ENCODE results near the gene TARM1.
"Not testable (repeated sequence)": the region's sequence is repeated elsewhere in the genome, so short reads cannot be mapped to it uniquely, and the experiment has no call there.

TARM1 gene

DNA sequence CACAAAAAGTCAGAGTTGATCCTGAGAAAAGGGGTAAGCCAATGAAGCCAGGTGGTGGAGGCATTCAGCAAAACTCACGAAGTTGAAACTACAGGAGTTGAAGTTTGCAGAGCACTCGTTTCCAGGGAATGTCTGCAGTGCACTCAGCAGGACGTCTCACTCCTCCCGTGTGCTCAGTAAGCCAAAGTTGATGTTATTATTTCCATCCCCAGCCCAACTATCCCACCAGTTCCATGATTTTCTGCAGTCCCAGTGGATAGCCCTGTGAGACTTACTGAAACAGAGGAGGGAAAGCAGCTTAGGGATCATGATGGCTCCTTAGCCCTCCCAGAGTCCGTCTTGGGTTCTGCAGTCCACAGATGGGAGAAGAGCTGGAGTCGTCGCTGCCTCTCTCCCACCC lies at the start of gene TARM1:
Gene TARM1, minus strand, starts transcription at position 334 of the 400 bp plus-strand sequence. Its CDS starts 25 bp downstream, at position 309.
- no peak for DNase-seq

DNA sequence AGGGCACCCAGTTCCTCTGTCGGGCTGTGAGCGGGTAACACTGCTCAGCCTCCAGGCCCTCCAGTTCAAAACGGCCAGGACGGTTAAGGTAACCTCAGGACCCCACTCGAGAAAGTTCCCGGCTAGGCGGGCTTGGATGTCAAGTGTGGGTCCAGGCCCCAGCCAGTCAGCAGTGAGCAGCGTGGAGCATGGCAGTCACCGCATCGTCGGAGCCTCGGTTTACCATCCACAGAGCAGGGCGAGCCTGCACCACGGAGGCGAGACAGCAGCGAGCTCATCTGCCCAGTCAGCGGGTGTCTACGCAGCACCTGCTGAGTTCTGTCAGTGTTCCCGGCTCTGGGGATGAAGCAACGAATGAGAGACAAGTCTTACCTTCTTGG lies 48.4 kb upstream of the TARM1 start:
- DNase-seq: no peak

DNA sequence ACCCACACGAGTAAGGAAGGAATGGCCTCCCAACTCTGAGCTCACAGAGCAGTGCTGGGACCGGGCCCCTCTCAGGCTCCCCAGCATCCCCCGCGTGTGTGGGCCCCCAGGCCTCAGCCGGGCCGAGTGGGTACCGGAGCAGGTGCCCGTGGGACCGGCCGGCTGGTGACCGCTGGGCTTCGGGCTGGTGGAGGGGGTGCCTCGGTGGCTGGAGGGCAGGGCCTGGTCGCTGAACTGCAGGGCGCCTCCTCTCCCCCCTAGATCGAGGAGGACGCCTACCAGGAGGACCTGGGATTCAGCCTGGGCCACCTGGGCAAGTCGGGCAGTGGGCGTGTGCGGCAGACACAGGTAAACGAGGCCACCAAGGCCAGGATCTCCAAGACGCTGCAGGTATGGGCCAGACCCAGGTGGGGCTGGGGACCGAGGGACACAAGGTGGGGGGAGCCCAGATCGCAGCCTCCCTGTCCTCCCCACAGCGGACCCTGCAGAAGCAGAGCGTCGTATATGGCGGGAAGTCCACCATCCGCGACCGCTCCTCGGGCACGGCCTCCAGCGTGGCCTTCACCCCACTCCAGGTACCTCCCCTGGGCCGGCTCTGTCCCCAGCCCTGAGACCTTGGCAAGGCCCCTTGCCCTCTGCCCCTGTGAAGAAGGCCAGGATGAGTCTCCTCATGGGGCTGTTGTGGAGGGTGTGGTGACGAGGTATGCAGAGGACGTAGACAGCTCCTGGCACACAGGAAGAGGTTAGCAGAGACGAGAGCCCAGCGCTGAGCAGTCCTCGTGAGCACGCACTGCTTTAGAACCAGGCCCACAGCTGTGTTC lies 47.8 kb upstream of the TARM1 start:
- no peak for DNase-seq

DNA sequence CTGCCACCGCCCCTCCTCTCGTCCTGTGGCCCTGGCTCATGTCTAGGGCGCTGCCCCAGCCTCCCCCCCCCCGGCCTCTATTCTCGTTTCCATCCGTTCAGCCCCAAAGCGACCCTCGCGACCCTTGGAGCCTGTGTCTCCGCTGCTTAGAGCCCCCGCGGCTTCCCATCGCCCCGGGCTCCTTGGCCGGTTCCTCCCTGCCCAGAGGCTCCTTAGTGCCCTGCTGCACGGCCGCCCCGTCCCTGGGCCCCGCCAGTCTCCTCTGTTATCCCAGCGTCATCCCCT lies 47.2 kb upstream of the TARM1 start:
- DNase-seq: no peak

DNA sequence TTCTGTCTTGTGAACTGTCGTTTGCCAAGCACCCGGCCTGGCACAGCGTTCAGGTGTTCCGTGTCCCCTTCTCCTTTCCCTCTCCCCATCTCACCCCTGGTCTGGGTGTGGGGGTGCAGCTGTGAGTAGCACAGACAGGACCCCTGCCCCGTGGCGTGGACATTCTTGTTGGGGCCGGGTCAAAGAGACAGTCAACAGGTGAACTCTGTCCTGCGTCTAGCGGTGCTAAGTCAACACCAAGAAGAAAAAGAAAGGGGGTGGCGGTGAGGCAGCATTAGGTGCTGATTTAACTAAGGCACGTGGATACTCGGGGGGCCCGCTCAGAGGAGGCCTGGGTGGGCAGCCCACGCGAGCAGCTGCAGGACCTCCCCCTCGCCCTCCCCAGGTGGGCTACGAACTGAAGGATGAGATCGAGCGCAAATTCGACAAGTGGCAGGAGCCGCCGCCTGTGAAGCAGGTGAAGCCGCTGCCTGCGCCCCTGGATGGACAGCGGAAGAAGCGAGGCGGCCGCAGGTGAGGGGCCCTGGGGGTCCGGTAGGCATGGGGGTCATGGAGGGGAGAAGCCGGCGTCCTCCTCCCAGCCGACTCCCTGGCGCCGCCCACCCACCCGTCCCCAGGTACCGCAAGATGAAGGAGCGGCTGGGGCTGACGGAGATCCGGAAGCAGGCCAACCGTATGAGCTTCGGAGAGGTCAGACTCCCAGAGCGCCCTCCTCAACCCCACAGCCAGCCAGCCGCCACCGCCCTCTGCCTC lies 46.7 kb upstream of the TARM1 start:
- DNase-seq: no peak

DNA sequence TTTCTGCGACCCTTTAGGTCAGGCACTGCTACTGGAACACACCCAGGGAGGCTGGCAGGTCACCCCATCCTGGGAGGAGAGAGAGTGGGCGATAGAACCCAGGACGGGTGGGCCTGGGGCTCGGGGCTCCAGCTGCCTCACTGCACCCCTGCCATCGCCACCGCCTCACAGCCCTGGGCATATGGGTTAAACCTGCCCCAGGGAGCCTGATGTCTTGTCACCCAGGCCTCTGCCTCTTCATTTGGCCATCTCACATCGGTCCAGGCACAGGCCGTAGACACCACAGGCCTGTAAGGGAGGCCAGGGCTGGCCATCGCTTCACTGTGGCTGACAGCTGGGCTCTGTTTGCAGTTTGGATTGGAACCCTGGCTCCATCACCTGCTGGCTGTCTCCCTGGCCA lies 44.5 kb upstream of the TARM1 start:
- no peak for DNase-seq

DNA sequence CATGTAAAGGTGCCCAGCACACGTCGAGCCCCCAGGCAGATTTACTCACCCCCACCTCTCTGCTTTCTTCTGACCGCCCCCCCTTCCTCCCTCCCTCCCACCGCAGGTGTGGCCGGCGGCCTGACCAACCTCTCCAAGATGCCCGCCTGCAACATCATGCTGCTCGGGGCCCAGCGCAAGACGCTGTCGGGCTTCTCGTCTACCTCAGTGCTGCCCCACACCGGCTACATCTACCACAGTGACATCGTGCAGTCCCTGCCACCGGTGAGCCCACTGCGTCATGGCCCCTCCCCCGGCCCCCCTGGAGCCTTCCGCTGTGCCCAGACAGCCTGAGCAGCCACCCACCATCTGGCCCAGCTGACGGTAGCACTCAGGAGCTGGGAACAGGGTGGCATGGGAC lies 43.2 kb upstream of the TARM1 start:
- DNase-seq: no peak

DNA sequence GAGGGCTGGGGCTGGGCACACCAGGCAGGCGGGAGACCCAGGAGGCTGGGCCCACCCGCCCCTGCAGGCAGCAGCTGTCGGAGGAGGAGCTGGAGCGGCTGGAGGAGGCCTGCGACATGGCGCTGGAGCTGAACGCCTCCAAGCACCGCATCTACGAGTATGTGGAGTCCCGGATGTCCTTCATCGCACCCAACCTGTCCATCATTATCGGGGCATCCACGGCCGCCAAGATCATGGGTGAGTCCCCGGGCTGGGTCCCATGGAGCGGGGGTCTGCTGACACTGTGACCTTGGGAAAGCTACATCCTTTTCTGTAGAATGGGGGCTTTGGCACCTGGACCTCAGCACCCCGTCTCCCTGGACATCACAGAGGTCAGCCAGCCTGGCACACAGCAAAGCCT lies 42.5 kb upstream of the TARM1 start:
- DNase-seq: no peak

DNA sequence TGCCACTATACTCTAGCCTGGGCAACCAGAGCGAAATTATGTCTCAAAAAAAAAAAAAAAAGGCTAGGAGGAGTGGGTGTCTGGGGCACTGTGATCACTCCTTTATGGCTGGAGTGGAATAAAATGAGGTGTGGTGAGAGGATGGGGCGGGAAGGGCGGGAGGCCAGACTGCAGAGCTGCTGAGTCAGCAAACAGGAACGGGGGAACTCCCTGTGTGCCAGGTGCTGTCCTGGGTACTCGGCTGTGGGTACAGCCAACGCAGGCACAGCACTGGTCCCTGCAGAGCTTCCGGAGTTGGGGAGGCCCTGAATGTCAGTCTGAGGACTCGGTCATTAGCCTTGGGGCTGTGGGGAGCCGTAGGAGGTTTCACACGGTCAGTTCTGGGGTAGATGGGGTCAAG lies 40.1 kb upstream of the TARM1 start:
- DNase-seq: no peak

DNA sequence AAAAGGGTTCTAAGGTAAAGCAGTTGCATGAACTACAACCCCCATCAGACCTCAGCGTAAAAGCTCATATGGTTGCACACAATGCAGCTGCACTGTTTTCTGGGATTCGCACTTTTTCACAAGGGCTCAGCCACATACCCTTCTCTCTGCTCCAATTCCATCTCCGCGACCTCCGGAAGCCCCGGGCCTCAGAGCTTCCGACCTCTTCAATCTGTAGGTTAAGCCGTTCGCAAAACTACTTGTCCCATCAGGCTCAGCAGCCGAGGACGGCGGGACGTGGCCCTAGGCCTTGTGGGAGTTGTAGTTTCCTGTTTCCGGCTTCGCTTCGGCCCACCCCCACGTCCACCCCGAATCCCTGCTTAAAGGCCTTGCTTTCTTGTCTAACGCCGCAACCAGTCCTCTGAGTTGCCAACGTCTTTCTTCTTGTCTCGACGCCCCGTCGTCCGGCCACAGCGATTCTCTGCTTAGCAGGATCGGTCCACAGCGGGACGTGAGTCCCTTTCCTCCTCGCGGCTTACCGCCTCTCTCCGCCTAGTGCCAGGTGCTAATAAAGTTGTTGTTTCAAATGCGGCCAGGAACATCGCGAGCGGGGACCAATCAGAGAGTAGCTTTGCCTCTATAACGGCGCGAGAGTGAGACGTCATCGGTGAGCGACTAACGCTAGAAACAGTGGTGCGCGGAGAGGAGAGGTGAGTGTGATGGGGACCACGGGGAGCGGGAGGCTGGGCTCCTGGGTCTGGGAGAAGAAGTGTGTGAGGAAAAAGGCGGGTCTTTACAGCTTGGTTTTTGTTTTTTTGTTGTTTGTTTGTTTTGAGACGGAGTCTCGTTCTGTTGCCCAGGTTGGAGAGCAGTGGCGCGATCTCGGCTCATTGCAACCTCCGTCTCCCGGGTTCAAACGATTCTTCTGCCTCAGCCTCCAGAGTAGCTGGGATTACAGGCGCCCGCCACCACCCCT lies 34.2 kb upstream of the TARM1 start, which contains the start of the genes PRPF31 and TFPT:
Gene PRPF31, plus strand, starts transcription at position 646 of the 955 bp plus-strand sequence. CDS start 2,525 bp downstream, outside the sequence.
Gene TFPT, minus strand, starts transcription at position 549 of the 955 bp plus-strand sequence. Its CDS starts 388 bp downstream, at position 161.
- DNase-seq: peak; percentile 99

DNA sequence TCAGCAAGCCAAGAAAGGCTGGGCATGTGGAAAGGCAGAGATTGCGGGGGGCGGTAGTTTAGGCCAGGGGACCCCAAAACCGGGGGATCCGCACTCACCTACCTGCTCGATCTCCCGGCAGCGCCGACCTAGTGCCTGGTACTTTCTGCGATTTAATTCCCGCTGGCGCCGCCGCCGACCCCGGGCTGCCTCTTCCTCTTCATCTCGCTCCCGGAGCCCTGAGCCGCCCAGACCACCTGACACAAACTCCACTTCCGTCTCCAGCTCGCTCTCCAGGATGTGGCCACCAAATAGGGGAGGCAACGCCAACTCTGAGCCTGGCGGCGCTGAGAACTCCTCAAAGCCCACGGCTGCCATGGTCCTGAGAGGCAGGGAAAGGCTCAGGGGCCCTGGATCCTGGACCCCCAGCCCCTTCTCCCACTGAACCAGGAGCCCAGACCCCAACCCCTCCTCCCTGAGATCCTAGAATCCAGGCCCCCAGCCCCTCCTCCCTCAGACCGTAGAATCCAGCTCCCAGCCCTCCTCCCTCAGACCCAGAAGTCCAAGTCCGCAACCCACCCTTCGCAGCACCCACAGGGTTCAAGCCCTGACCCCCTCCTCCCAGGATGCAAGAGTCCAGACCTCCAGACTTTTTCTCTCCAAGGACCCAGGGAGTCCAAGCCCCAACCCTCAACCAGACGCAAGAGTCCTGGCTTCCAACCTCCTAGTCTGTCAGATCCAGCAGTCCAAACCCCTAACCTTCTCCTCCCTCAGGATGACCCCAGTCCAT lies 33.4 kb upstream of the TARM1 start:
- peak; percentile 70 for DNase-seq

DNA sequence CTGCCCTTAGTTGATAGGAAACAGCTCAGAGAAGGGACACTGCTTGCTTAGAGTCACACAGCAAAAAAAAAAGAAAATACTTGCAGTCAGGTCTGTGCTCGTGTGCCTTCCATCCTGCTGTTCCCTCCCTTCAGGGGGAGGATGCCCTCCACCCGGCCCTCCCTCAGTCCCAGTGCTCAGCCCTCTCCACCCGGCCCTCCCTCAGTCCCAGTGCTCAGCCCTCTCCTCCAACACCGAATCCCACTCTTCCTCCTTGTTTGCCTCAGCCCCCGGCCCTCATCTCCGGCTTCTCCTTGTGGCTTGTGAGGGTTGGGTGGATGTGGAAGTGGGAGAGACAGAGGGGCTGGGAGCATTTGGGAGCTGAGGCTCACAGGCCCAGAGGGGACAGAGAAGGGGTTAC lies 28.5 kb upstream of the TARM1 start:
- no peak for DNase-seq

DNA sequence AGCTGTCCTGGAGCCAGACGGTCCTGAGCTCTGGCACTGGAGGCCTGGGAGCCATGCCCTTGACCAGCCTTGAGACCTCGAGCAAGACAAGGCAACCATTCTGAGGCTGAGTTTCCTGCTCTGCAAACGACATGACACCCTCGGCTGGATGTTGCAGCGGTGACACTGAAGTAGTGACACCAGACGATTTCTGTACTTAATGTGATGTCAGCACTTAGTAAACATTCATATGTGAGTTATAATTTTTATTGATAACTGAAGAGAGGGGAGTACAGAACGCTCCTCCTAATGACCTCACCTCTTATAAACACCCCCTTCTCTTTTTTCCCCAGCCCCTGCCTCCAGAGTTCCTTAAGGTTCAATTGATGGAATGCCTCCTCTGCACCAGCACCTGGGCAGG lies 27.3 kb upstream of the TARM1 start:
- DNase-seq: no peak

DNA sequence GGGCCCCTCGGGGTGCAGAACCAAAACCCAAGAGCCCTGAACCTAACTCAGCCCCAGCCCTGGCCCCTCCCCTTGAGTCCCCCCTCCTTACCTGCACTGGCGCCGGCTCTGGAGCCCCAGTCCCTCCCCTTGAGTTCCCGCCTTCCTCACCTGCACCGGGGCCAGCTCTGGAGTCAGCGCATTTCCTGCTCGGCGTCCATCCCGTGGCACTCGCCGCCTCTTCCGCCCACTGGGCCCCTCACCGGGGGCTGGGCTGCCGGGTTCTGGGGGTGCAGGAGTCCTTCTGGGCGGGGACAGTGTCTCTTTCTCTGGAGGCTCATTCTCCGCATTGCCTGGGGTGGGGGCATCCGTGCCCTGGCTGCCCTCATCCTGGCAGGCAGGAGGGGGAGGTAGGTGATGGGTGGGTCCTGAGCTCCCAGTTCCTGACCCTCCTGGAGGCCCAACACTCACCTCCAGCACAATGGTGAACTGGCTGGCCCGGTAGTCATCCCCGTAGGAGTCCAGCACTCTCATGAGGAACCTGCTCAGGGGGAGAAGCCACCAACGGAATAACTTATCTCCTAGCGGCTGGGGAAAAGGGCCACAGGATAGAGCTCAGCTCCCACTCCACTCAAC lies 26.8 kb upstream of the TARM1 start:
- DNase-seq: no peak

DNA sequence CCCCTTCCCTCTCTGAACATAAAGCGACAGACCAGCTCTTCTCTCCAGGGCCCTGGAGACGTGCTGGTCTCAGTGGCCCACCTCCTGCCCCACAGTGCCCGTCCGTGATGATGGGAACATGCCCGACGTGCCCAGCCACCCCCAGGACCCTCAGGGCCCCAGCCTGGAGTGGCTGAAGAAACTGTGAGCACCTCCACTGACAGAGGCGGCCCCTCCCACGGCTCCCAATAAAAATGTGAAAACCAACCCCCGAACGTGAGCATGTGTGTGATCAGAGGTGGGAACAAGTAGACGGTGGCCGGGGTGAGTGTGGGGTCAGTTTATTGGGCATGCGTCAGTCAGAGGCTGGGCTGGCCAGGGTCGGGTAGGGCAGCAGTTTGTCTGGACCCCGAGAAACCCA lies 25.6 kb upstream of the TARM1 start:
- DNase-seq: no peak

DNA sequence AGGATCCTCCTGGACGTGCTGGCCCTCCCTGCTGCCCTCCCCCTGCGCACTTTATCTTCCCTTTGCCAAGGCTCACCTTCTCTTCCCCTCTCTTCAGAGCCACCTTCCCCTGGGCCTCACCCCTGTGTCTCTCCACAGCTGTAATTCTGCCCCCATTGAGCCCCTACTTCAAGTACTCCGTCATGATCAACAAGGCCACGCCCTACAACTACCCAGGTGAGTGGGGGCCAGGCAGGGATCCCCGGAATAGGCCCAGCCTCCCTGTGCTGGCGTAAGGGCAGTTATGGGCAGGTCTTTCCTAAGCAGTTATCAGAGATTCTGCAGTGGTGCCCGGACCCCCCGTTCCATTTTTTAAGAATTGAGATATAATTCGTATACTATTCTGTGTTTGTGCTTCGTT lies 24.6 kb upstream of the TARM1 start:
- no peak for DNase-seq

DNA sequence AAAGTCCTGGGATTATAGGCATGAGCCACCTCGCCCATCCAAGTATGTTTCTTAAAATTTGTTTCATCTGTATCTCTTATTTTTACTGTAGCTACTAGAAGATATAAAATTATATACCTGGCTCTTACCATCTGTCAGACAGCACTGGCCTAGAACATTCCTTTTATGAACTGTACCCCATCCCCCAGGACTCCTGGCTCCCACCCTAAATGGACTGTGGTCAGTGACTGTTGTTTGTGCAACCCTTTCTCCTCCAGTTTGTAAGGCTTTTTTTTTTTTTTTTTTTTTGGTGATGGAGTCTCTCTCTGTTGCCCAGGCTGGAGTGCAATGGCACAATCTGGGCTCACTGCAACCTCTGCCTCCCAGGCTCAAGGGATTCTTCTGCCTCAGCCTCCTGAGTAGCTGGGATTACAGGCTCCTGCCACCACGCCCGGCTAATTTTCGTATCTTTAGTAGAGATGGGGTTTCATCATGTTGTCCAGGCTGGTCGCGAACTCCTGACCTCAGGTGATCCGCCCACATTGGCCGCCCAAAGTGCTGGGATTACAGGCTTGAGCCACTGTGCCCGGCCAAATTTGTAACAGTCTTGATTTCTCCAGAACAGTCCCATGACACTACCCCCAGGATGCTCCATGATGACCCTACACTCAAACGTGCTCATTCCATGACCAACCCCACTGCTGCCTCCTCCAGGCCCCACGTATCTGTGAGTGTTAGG lies 24.0 kb upstream of the TARM1 start:
- DNase-seq: no peak

DNA sequence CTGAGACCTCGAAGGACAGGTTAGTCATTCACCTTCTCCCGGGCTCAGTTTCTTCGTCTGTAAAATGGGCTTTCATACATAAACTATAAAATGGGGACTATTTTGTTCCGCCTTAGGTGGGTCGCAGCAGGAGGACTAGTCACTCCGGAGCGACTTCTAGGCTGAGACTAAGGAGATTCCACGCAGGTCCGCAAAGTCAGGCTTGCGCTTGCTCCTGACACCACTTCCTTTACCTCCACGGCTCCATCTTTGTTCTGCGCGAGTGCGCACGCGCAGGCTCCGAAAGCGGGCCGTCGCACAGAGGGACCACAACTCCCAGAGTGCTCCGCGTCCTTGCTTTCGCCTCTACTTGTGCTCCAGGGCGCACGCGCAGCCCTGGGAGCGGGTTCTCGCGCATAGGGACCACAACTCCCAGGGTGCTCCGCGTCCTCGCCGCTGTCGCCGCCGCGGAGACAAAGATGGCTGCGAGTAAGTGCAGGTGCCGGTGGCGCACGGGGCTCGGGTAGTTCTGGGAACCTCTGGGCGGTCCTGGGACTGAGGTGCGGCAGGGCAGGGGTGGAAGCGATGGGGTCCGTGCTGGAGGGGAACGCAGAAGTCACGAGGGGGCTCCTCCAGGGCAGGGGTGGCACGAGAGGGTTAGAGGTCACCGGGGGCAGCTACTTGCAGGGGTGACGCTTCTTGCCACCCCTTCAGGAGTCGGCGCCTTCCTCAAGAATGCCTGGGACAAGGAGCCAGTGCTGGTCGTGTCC lies 21.4 kb upstream of the TARM1 start, which contains the start of gene NDUFA3:
Gene NDUFA3, plus strand, starts transcription at position 435 of the 749 bp plus-strand sequence. Its CDS starts 24 bp downstream, at position 459.
- DNase-seq: peak; percentile 99

DNA sequence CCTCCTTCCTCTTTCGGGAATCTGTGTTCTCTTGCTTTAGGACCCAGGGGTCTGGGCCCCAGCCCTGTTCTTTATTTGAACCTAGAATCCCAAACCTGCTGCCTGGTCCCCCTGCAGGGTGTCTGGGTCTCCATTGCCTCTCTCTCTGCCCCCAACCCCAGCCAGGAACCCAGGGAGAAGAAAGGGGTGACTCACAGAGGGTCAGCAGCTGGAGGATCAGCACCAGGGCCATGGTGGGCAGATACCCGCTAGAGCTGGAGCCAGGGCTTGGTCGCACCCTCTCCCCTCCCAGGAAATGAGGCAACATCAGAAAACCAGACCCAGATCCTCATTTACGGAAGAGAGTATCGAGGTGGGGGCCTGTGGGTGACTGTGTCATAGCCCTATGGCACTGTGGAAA lies 19.4 kb upstream of the TARM1 start, which contains the start of gene OSCAR:
Gene OSCAR, minus strand, starts transcription at position 243 of the 400 bp plus-strand sequence. Its CDS starts 11 bp downstream, at position 232.
- DNase-seq: peak; percentile 94

DNA sequence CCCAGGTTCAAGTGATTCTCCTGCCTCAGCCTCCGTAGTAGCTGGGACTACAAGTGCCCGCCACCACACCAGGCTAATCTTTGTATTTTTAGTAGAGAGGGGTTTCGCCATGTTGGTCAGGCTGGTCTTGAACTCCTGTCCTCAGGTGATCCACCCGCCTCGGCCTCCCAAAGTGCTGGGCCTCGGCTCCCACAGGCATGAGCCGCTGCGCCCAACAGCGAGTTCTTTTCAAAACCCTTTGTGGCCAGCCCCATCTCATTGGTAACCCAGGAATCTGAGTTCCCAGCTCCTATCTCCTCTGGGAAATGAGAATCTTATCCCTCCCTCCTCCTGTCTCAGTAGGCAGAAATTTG lies 18.7 kb upstream of the TARM1 start:
- not testable (repeated sequence) for DNase-seq
